ENCODE measurements around the gene CYB5B.
A peak's percentile ranks its signal among the peaks of the same experiment; 100 is the strongest.

CYB5B gene

DNA sequence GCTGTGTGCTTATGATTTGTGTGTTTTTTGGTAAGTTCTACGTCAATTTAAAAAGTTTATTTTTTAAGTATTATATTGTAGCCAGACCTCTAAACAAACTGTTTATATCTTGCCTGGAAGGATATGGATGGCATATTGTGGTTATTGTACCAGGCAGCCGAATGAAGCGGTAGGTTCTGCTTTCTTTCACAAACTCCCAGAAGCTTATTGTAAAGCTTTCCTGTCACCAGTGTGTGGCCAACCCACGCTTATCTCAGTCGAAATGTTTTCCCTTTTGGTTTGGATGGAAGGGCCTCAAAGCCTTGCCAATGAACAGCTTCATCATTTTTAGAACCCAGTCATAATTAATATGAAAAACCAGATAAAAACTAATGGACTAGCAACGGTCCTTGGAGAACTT lies 53.1 kb downstream of the CYB5B start:
- H3K27ac ChIP-seq, result no peak overlapping the region
- intact Hi-C loops (cut with DNase I; ENCODE audit: low total_unique reads), result no loop called here
- DNase-seq, result no peak

GRCh38 chr16:69478685-69479084 lies 54.3 kb downstream of the CYB5B start:
- no peak for TF ChIP-seq CTCF (IDR thresholded peaks at IDR 0.05)
- Histone ChIP-seq H3K4me3 (no peak overlapping the region), H3K4me1 (peaks cover 0 to 20% (median 18%) of the 10 kb centered on the region in 4 donors), H3K36me3 (no peaks in the 10 kb centered on the region), H3K27me3 (no peaks in the 10 kb centered on the region), H3K9me3 (no peaks in the 10 kb centered on the region), H3K27ac (no peak overlapping the region)
- intact Hi-C loops (cut with DNase I; ENCODE audit: low total_unique reads), result no loop called here
- no peak for DNase-seq

More for the DNA sequence above, 53.1 kb downstream of the CYB5B start:
- Histone ChIP-seq H3K4me3 (no peak overlapping the region), H3K9me3 (no peaks in the 10 kb centered on the region), H3K4me1 (peaks cover 0 to 16% (median 10%) of the 10 kb centered on the region in 4 donors), H3K36me3 (no peaks in the 10 kb centered on the region), H3K27me3 (no peaks in the 10 kb centered on the region)
- TF ChIP-seq CTCF (IDR thresholded peaks at IDR 0.05), result no peak

- no peak for TF ChIP-seq CTCF (IDR thresholded peaks at IDR 0.05)
- Histone ChIP-seq H3K9me3 (no peaks in the 10 kb centered on the region), H3K4me1 (peaks cover 0 to 20% (median 18%) of the 10 kb centered on the region in 4 donors), H3K27ac (no peak overlapping the region), H3K27me3 (no peaks in the 10 kb centered on the region), H3K36me3 (no peaks in the 10 kb centered on the region), H3K4me3 (no peak overlapping the region)
- intact Hi-C loops (cut with DNase I; ENCODE audit: low total_unique reads), result no loop called here
- no peak for DNase-seq
These were observed 55.4 kb downstream of the CYB5B start for GRCh38 chr16:69479775-69480174.

DNA sequence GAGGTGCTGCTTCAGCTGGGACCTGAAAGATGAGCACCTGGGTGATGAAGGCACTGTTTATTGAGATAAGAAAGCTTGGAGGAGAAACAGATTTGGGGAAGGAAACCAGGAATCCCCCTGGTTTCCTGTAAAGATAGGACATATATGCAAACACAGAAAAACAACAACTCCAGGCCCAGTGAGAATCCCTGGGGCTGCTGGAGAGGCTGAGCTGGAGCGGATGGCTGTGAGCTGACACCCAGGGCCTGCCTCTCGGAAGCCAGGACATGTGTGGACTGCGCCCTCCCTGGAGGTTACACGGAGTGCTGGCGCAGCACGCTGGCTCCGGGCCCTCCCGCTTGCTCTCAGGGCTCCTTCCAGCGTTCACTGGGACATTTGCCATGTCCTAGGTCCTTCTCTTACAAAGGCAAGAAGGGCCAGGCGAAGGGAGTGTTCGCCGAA lies 57.5 kb downstream of the CYB5B start:
- H3K36me3 ChIP-seq, result no peaks in the 10 kb centered on the region
- H3K9me3 ChIP-seq, result no peaks in the 10 kb centered on the region
- H3K27ac ChIP-seq, result peak overlapping the region; percentile 81 to 90
- intact Hi-C loops (cut with DNase I; ENCODE audit: low total_unique reads), result no loop called here
- H3K27me3 ChIP-seq, result no peaks in the 10 kb centered on the region
- TF ChIP-seq CTCF (IDR thresholded peaks at IDR 0.05), result no peak
- peaks cover 0 to 20% (median 18%) of the 10 kb centered on the region in 4 donors for H3K4me1 ChIP-seq
- peak overlapping the region; percentile 33 to 43 for H3K4me3 ChIP-seq
- DNase-seq, result peak; percentile 93 to 95

DNA sequence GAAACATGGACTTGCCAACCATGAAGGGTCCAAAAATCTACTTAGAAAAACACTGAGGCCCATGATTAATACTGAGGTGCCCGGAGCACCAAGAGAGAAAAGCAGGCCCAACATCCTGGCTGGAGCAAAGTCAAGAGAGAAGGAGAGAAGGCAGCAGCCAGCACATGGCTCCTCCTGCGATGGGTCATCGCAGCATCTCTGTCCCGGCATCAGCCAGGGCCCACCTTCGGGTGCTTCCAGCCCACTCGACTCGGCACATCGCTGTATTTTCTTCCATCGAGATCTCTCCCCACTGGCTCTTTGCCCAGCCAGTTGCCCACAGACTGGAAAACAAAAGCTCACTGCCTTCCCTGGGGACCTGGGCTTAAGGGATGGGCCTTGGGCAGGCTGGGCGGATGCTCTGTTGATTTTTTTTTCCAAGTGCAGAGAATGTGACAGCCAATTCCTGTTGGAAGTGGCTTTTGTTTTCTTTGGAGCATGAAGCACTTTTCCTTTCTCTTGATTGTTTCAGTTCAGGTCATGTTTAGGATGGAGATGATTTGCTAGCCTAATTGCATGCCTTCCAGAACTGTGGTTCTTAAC lies 58.1 kb downstream of the CYB5B start:
- peak; percentile 73 to 84 for DNase-seq
- Histone ChIP-seq H3K4me3 (peak overlapping the region; percentile 33 to 43), H3K36me3 (no peaks in the 10 kb centered on the region), H3K9me3 (no peaks in the 10 kb centered on the region), H3K27me3 (no peaks in the 10 kb centered on the region), H3K27ac (peak overlapping the region; percentile 81 to 90), H3K4me1 (peaks cover 0 to 20% (median 18%) of the 10 kb centered on the region in 4 donors)
- TF ChIP-seq CTCF (IDR thresholded peaks at IDR 0.05), result no peak
- intact Hi-C loops (cut with DNase I; ENCODE audit: low total_unique reads), result no loop called here
